ENCODE data around the gene ELOVL1. TPM values are rescaled to one million over a fixed set of nuclear protein-coding genes. Genes with fewer than 3 reads are reported as not detected.
"Not testable (repeated sequence)": the region's sequence is repeated elsewhere in the genome, so short reads cannot be mapped to it uniquely, and the experiment has no call there.

Gene ELOVL1
- 100 to 1,000 TPM; 123 to 264 TPM for polyA plus RNA-seq

- peaks cover 9 to 20% of the 10 kb centered on the region in 2 donors for H3K4me1 ChIP-seq (ENCODE audit: control insufficient read depth in 2 of 2, insufficient read depth in 2 of 2, low read length in 1 of 2)
- peaks cover 19 to 20% of the 10 kb centered on the region in 2 donors for H3K36me3 ChIP-seq (ENCODE audit: control insufficient read depth in 2 of 2, insufficient read depth in 2 of 2, low read length in 1 of 2)
- H3K27me3 ChIP-seq (ENCODE audit: control insufficient read depth in 1 of 2, insufficient read depth in 2 of 2, low read length in 2 of 2): no peaks in the 10 kb centered on the region
- H3K27ac ChIP-seq (ENCODE audit: low read depth in 2 of 2, low read length in 1 of 2): peak within 1 kb of the TSS; percentile 98 to 99
- 0% methylated on average over 46 to 58 of the region's 58 CpGs for WGBS, 2 donors
- no peaks in the 10 kb centered on the region for H3K9me3 ChIP-seq (ENCODE audit: control insufficient read depth in 2 of 2, insufficient read depth in 1 of 2, low read depth in 1 of 2, low read length in 1 of 2)
- H3K4me3 ChIP-seq (ENCODE audit: low read depth in 1 of 2, low read length in 2 of 2): peak within 1 kb of the TSS; percentile 80 to 81
These were observed at the start of gene ELOVL1 for GRCh38 chr1:43367904-43368645. Gene ELOVL1 (minus strand): TSS chr1:43368011. CDS start chr1:43365609, 2,402 bp downstream.

GRCh38 chr1:43415901-43416300 is 48.1 kb upstream of the ELOVL1 start:
- Histone ChIP-seq H3K27ac (ENCODE audit: low read depth in 2 of 2, low read length in 1 of 2) (no peak overlapping the region), H3K4me1 (ENCODE audit: control insufficient read depth in 2 of 2, insufficient read depth in 2 of 2, low read length in 1 of 2) (no peaks in the 10 kb centered on the region), H3K27me3 (ENCODE audit: control insufficient read depth in 1 of 2, insufficient read depth in 2 of 2, low read length in 2 of 2) (no peaks in the 10 kb centered on the region), H3K9me3 (ENCODE audit: control insufficient read depth in 2 of 2, insufficient read depth in 1 of 2, low read depth in 1 of 2, low read length in 1 of 2) (no peaks in the 10 kb centered on the region), H3K4me3 (ENCODE audit: low read depth in 1 of 2, low read length in 2 of 2) (no peak overlapping the region), H3K36me3 (ENCODE audit: control insufficient read depth in 2 of 2, insufficient read depth in 2 of 2, low read length in 1 of 2) (peaks cover 20 to 38% of the 10 kb centered on the region in 2 donors)
- WGBS, 2 donors: 79 to 80% methylated on average over 5 of the region's 5 CpGs

GRCh38 chr1:43414634-43415223 is 46.9 kb upstream of the ELOVL1 start:
- WGBS, 2 donors: 81 to 84% methylated on average over 5 of the region's 5 CpGs
- H3K27me3 ChIP-seq (ENCODE audit: control insufficient read depth in 1 of 2, insufficient read depth in 2 of 2, low read length in 2 of 2): no peaks in the 10 kb centered on the region
- H3K9me3 ChIP-seq (ENCODE audit: control insufficient read depth in 2 of 2, insufficient read depth in 1 of 2, low read depth in 1 of 2, low read length in 1 of 2): no peaks in the 10 kb centered on the region
- H3K27ac ChIP-seq (ENCODE audit: low read depth in 2 of 2, low read length in 1 of 2): no peak overlapping the region
- no peaks in the 10 kb centered on the region for H3K4me1 ChIP-seq (ENCODE audit: control insufficient read depth in 2 of 2, insufficient read depth in 2 of 2, low read length in 1 of 2)
- H3K4me3 ChIP-seq (ENCODE audit: low read depth in 1 of 2, low read length in 2 of 2): no peak overlapping the region
- H3K36me3 ChIP-seq (ENCODE audit: control insufficient read depth in 2 of 2, insufficient read depth in 2 of 2, low read length in 1 of 2): peaks cover 8 to 29% of the 10 kb centered on the region in 2 donors

- WGBS, 2 donors: 96 to 100% methylated on average over 1 of the region's 1 CpG
- H3K4me1 ChIP-seq (ENCODE audit: control insufficient read depth in 2 of 2, insufficient read depth in 2 of 2, low read length in 1 of 2); H3K27me3 ChIP-seq (ENCODE audit: control insufficient read depth in 1 of 2, insufficient read depth in 2 of 2, low read length in 2 of 2); H3K27ac ChIP-seq (ENCODE audit: low read depth in 2 of 2, low read length in 1 of 2); H3K9me3 ChIP-seq (ENCODE audit: control insufficient read depth in 2 of 2, insufficient read depth in 1 of 2, low read depth in 1 of 2, low read length in 1 of 2); H3K4me3 ChIP-seq (ENCODE audit: low read depth in 1 of 2, low read length in 2 of 2): not testable (repeated sequence)
- H3K36me3 ChIP-seq (ENCODE audit: control insufficient read depth in 2 of 2, insufficient read depth in 2 of 2, low read length in 1 of 2): peaks cover 3 to 19% of the 10 kb centered on the region in 2 donors
These were observed 45.6 kb upstream of the ELOVL1 start for GRCh38 chr1:43413426-43413825.

- no peaks in the 10 kb centered on the region for H3K9me3 ChIP-seq (ENCODE audit: control insufficient read depth in 2 of 2, insufficient read depth in 1 of 2, low read depth in 1 of 2, low read length in 1 of 2)
- no peaks in the 10 kb centered on the region for H3K27me3 ChIP-seq (ENCODE audit: control insufficient read depth in 1 of 2, insufficient read depth in 2 of 2, low read length in 2 of 2)
- no peak overlapping the region for H3K27ac ChIP-seq (ENCODE audit: low read depth in 2 of 2, low read length in 1 of 2)
- no peak overlapping the region for H3K4me3 ChIP-seq (ENCODE audit: low read depth in 1 of 2, low read length in 2 of 2)
- 70 to 83% methylated on average over 3 of the region's 3 CpGs for WGBS, 2 donors
- no peaks in the 10 kb centered on the region for H3K4me1 ChIP-seq (ENCODE audit: control insufficient read depth in 2 of 2, insufficient read depth in 2 of 2, low read length in 1 of 2)
- peaks cover 5 to 19% of the 10 kb centered on the region in 2 donors for H3K36me3 ChIP-seq (ENCODE audit: control insufficient read depth in 2 of 2, insufficient read depth in 2 of 2, low read length in 1 of 2)
These were observed 42.8 kb upstream of the ELOVL1 start for GRCh38 chr1:43410571-43410970.

GRCh38 chr1:43405876-43406234 is 38.0 kb upstream of the ELOVL1 start:
- Histone ChIP-seq H3K4me1 (ENCODE audit: control insufficient read depth in 2 of 2, insufficient read depth in 2 of 2, low read length in 1 of 2) (no peaks in the 10 kb centered on the region), H3K27ac (ENCODE audit: low read depth in 2 of 2, low read length in 1 of 2) (no peak overlapping the region), H3K9me3 (ENCODE audit: control insufficient read depth in 2 of 2, insufficient read depth in 1 of 2, low read depth in 1 of 2, low read length in 1 of 2) (no peaks in the 10 kb centered on the region), H3K27me3 (ENCODE audit: control insufficient read depth in 1 of 2, insufficient read depth in 2 of 2, low read length in 2 of 2) (no peaks in the 10 kb centered on the region), H3K4me3 (ENCODE audit: low read depth in 1 of 2, low read length in 2 of 2) (no peak overlapping the region), H3K36me3 (ENCODE audit: control insufficient read depth in 2 of 2, insufficient read depth in 2 of 2, low read length in 1 of 2) (peaks cover 14 to 21% of the 10 kb centered on the region in 2 donors)
- WGBS, 2 donors: 88 to 94% methylated on average over 2 of the region's 2 CpGs

GRCh38 chr1:43405219-43405875 is 37.5 kb upstream of the ELOVL1 start:
- Histone ChIP-seq H3K9me3 (ENCODE audit: control insufficient read depth in 2 of 2, insufficient read depth in 1 of 2, low read depth in 1 of 2, low read length in 1 of 2) (no peaks in the 10 kb centered on the region), H3K27ac (ENCODE audit: low read depth in 2 of 2, low read length in 1 of 2) (no peak overlapping the region), H3K27me3 (ENCODE audit: control insufficient read depth in 1 of 2, insufficient read depth in 2 of 2, low read length in 2 of 2) (no peaks in the 10 kb centered on the region), H3K4me1 (ENCODE audit: control insufficient read depth in 2 of 2, insufficient read depth in 2 of 2, low read length in 1 of 2) (no peaks in the 10 kb centered on the region), H3K36me3 (ENCODE audit: control insufficient read depth in 2 of 2, insufficient read depth in 2 of 2, low read length in 1 of 2) (peaks cover 13 to 21% of the 10 kb centered on the region in 2 donors), H3K4me3 (ENCODE audit: low read depth in 1 of 2, low read length in 2 of 2) (no peak overlapping the region)
- WGBS, 2 donors: 84 to 92% methylated on average over 6 of the region's 6 CpGs

GRCh38 chr1:43404353-43404752 is 36.5 kb upstream of the ELOVL1 start:
- Histone ChIP-seq H3K27me3 (ENCODE audit: control insufficient read depth in 1 of 2, insufficient read depth in 2 of 2, low read length in 2 of 2) (no peaks in the 10 kb centered on the region), H3K36me3 (ENCODE audit: control insufficient read depth in 2 of 2, insufficient read depth in 2 of 2, low read length in 1 of 2) (peaks cover 13 to 21% of the 10 kb centered on the region in 2 donors), H3K4me3 (ENCODE audit: low read depth in 1 of 2, low read length in 2 of 2) (no peak overlapping the region), H3K9me3 (ENCODE audit: control insufficient read depth in 2 of 2, insufficient read depth in 1 of 2, low read depth in 1 of 2, low read length in 1 of 2) (no peaks in the 10 kb centered on the region), H3K27ac (ENCODE audit: low read depth in 2 of 2, low read length in 1 of 2) (no peak overlapping the region), H3K4me1 (ENCODE audit: control insufficient read depth in 2 of 2, insufficient read depth in 2 of 2, low read length in 1 of 2) (no peaks in the 10 kb centered on the region)
- 98% methylated on average over 6 of the region's 6 CpGs for WGBS, 2 donors

GRCh38 chr1:43402089-43402865 is 34.5 kb upstream of the ELOVL1 start:
- no peak overlapping the region for H3K27ac ChIP-seq (ENCODE audit: low read depth in 2 of 2, low read length in 1 of 2)
- peaks cover 13 to 19% of the 10 kb centered on the region in 2 donors for H3K36me3 ChIP-seq (ENCODE audit: control insufficient read depth in 2 of 2, insufficient read depth in 2 of 2, low read length in 1 of 2)

More at GRCh38 chr1:43402089-43402865, 34.5 kb upstream of the ELOVL1 start:
- Histone ChIP-seq H3K4me1 (ENCODE audit: control insufficient read depth in 2 of 2, insufficient read depth in 2 of 2, low read length in 1 of 2) (no peaks in the 10 kb centered on the region), H3K27me3 (ENCODE audit: control insufficient read depth in 1 of 2, insufficient read depth in 2 of 2, low read length in 2 of 2) (no peaks in the 10 kb centered on the region), H3K9me3 (ENCODE audit: control insufficient read depth in 2 of 2, insufficient read depth in 1 of 2, low read depth in 1 of 2, low read length in 1 of 2) (no peaks in the 10 kb centered on the region), H3K4me3 (ENCODE audit: low read depth in 1 of 2, low read length in 2 of 2) (no peak overlapping the region)
- 81 to 85% methylated on average over 6 of the region's 6 CpGs for WGBS, 2 donors

Measured in esophagus (tissue), 2 donors.